GM18517 (cell line): ENCODE results near the gene MPRIP.

Experiments used
- ATAC-seq: cut with Tn5 transposase; IDR thresholded peaks from one replicate; pipeline ENCODE4 v1.9.1; 2021; ENCODE audit warnings: mild to moderate bottlenecking, moderate library complexity; ENCODE audit not compliant: unreplicated experiment

Gene MPRIP

DNA sequence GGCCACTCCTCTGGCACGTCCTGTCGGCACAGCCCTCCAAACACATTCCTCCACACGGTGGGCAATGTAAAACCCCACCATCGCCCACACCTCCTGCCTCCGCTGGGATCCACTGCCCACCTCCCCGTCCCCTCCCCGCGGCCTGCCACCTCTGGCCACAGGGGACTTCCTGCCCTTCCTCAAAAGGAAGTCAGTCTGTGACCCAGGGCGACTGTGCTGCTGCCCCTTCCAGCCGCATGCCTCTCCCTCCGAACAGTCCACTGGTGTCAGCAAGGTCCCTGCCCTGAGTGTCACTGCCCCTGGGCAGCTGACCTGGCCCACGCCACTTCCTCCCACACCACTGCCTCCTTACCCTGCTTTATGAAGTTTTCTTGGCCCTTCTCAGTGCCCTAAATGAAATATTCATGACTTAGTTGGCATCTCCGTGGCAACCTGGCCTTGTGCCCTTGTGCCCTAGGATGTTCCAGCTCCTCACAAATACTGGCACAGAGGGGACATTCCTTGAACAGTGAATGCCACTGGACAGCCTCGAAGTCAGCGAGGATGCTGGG lies 161.9 kb downstream of the MPRIP start:
- no peak for ATAC-seq

DNA sequence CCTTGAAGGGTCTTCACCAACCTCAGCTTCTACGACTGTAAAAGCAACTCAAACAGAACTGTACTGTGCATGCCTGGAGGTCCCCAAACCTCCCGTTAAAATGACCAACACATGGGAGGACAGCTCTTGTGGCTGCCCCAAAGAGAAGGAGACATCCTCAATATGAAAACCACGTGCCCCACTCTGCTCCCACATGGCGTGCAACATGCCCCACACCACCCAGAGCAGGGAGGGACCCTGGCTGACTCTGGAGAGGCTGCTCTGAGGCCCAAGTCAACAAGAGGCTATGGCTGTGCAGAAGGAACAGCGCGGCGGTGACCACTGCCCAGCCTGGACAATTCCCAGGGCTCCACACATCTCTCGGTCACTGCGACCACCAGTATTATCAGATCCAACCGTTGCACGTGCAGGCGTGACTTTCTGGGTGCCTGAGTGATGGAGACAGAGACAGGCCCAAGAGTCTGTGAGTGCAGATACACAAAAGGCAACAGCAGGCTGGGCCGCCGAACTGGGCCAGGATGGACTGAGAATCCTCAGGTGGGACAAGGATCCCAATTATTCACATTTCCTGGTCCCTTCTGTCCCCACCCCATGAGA lies 162.5 kb downstream of the MPRIP start:
- ATAC-seq: no peak

- peak; percentile 37 for ATAC-seq
Observed at GRCh38 chr17:17205368-17206123, 163.3 kb downstream of the MPRIP start.

GRCh38 chr17:17206124-17206912 lies 164.1 kb downstream of the MPRIP start, which contains the start of gene PLD6:
TSS of gene PLD6 (minus strand) at chr17:17206333. CDS start at chr17:17206286, 47 bp downstream.
- peak; percentile 52 for ATAC-seq

DNA sequence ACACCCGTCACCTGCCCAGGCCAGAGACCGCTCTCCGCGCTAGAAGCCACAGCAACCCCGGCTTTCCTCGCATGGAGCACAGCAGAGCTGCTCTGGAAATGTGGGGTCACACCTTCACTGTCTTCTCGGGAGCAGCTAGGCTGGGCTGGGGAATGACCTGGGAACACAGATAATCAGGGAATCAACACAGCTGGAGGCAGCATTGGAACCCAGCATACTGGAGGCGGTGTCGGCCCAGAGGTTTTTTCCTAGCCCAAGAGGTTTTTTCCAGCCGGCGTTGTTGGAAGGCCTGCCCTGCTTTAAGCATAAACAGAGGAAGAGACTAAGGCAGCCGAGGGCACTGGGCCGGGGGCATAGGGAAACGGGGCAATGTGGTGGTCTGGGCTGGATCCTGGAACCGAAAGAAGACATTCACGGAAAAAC lies 164.7 kb downstream of the MPRIP start:
- ATAC-seq: no peak

DNA sequence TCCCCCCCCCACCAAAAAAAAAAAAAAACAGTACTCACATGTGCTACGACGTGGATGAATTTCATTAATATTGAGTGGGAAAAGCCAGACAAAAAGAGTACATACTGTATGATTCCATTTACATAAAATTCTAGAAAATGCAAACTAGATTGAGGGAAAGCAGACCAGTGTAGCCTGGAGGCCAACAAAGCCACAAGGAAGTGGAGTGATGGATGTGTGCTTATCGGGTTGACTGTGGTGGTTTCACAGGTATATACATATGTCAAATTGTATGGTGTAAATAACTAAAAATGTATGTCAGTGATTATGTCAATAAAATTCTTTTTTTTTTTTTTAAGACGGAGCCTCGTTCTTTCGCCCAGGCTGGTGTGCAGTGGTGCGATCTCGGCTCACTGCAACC lies 165.7 kb downstream of the MPRIP start:
- no peak for ATAC-seq

DNA sequence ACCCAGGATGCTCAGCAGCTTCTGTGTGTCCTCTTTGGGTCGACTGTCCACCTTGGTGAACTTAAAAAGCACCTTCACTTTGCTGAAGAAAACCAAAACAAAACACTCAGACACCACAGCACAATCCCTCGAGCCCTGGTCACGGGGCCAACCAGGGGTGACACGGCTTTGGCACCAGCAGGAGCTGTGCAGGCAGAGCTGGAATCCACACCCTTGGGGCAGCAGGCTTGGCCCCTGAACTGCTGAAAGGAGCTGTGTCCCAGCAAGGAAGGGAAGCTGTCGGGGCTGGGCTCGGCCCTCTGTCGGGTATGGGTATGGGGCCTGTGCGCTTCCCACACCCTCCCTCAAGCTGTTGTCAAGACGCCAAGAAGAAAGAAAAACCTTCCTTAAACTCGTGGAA lies 171.5 kb downstream of the MPRIP start:
- no peak for ATAC-seq

DNA sequence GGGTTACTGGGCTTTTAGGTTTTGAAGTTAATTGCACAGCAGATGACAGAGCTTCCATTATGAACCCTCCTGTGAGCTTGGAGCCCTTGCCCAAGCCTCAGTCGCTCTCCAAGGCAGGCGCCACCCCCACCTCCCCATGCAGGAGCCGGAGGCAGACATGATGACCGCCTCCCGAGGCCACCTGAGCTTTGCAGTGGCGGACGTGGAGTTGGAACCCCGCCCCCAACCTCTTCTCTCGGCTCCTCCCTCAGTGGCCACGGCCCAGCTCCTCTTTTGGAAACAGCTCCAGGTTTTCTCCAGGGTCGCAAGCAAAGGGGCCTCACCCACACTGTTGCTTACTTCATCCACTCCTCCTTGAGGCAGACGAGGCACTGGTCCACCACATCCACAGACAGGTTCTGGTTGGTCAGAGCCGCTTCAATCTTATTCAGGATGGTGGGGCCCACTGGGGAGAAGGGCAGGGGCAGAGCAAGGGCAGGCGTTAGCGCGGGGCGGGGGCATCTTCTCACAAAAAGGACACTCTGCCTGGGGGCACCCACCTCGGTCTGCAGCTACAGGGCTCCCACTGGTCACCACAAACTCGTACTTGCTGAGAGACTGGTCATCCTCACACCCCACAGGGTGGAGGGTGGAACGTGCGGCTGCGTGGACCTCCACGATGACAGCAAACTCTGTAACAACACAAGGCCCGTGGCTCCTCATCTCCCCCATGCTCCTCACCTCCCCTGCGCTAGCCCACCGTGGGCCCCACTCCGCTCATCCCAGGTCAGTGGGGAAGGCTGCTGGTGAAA lies 172.6 kb downstream of the MPRIP start:
- ATAC-seq: no peak

- ATAC-seq: no peak
Observed at GRCh38 chr17:17215575-17215974, 173.3 kb downstream of the MPRIP start.

- ATAC-seq: no peak
Observed at GRCh38 chr17:17216236-17216635, 174.0 kb downstream of the MPRIP start.

- no peak for ATAC-seq
Observed at GRCh38 chr17:17216776-17217175, 174.5 kb downstream of the MPRIP start.

DNA sequence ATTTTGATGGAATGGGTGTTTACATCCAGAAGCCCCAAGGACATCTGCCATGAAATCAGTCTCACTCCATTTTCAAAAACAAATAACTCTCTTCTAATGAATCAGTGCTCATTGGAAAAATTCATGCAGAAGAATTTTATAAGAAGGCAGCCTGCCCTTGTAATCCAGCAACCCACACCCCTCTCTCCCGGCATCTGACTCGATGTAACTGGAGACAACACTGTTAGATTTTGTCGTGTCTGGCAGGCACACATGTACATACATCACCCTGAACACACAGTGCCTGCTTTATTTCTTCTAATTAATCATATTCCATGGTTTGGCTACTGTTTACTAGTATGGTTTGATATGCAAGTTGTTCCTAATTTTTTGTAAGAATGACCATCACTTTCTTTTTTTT lies 175.7 kb downstream of the MPRIP start:
- no peak for ATAC-seq

- no peak for ATAC-seq
Observed at GRCh38 chr17:17220529-17220928, 178.3 kb downstream of the MPRIP start.

DNA sequence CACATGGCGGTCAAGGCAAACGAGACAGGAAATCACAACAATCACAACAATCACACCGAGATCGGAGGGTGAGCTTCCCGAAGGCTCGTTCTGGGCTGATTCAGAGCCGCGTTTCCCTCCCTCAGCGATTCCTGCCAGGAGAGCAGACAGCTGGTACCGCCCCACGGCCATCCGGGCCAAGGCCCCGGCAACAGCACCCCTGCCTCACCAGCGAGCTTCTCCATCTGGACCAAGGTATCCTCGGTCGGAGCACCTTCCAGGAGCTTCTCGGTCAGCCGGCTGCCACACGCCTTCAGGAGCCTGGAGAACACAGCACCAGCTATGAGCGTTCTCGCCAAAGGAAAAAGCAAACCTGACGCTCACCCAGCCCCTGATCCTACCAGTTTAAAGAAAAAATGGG lies 179.1 kb downstream of the MPRIP start:
- no peak for ATAC-seq

- no peak for ATAC-seq
Observed at GRCh38 chr17:17223736-17224135, 181.5 kb downstream of the MPRIP start.

GRCh38 chr17:17224137-17224536 lies 181.9 kb downstream of the MPRIP start:
- no peak for ATAC-seq

DNA sequence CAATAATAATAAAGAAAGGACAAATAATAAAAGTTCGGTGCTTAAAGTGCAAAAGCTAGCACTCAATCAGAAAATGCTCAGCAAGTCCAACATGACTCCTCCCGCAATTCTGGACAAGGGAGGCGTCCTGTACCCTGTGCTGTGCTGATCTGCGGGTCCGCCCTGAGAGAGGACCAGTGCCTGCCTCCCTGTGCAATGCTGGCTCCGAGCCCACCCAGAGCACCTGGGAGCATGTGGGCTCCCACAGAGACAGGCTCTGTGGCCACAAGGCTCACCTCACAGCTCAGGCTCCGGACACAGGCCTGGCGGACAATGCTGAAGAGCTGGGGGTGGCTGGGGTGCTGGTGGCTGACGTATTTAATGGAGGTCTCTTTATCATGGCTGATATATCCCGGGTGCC lies 183.6 kb downstream of the MPRIP start:
- no peak for ATAC-seq

GRCh38 chr17:17226451-17227265 lies 184.4 kb downstream of the MPRIP start:
- no peak for ATAC-seq

DNA sequence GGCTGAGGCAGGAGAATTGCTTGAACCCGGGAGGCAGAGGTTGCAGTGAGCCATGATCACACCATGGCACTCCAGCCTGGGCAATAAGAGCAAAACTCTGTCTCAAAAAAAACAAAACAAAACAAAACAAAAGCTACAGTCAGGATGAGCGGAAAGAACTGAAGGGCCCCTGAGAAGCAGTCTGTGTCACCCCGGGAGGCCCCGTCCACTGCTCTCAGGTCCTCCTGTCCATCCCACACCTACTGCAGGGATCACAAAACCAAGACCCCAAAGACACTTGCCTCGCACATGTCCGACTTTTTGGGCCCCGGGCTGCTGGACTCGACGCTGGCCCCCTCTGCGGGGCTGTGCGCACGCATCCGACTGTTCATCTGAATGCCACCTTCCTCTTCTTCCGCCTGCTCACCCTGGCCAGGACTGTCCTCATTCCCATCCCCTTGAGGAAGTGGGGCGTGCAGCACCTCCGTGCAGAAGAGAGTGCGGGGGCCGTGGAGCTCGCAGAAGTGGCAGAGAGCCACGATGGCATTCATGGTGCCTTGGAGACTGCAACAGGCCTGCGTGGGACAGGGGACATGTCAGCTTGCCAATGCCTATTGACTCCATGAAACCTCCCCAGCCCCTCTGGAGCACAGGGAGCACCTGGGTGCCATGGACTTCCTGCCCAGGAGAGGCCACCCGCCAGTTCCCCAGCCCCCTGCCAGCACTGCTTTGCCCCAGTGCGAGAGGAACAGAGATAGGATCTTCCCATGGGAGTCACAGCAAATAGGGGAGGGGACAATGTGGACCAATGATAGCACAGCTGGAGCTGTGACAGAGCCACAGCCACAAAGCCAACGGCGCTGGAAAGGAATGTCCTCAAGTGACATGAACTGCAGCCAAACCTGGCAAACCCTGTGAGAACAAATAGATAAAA lies 185.6 kb downstream of the MPRIP start:
- no peak for ATAC-seq
